ENCODE results near the gene NRROS.
A peak's percentile ranks its signal among the peaks of the same experiment; 100 is the strongest.

Gene NRROS

GRCh38 chr3:196625331-196625730, 14.2 kb upstream of the NRROS start:
- DNase-seq = no peak

GRCh38 chr3:196627918-196628231, 11.6 kb upstream of the NRROS start:
- no peak for DNase-seq

- peak; percentile 74 for DNase-seq
Observed at GRCh38 chr3:196629228-196629627, 10.3 kb upstream of the NRROS start.

GRCh38 chr3:196631682-196632045, 7.8 kb upstream of the NRROS start:
- peak; percentile 46 for DNase-seq

- peak; percentile 98 for DNase-seq
Observed at GRCh38 chr3:196632046-196632751, 7.3 kb upstream of the NRROS start.

- DNase-seq = peak; percentile 49
Observed at GRCh38 chr3:196633555-196634151, 5.8 kb upstream of the NRROS start.

- peak; percentile 94 for DNase-seq
Observed at GRCh38 chr3:196634224-196634623, 5.3 kb upstream of the NRROS start.

GRCh38 chr3:196634829-196635228, 4.7 kb upstream of the NRROS start:
- peak; percentile 38 for DNase-seq

- DNase-seq = no peak
Observed at GRCh38 chr3:196636369-196637349, 2.8 kb upstream of the NRROS start.

- peak; percentile 48 for DNase-seq
Observed at GRCh38 chr3:196637941-196638340, 1.6 kb upstream of the NRROS start.

GRCh38 chr3:196638861-196639482, 522 bp upstream of the NRROS start:
- peak; percentile 48 for DNase-seq

- peak; percentile 34 for DNase-seq
Observed at GRCh38 chr3:196640297-196641018, 964 bp downstream of the NRROS start.

- DNase-seq = peak; percentile 50
Observed at GRCh38 chr3:196641333-196642054, 2.0 kb downstream of the NRROS start.

GRCh38 chr3:196642434-196642833, 2.9 kb downstream of the NRROS start:
- DNase-seq = peak; percentile 67

GRCh38 chr3:196643201-196643749, 3.8 kb downstream of the NRROS start:
- peak; percentile 97 for DNase-seq

- DNase-seq = no peak
Observed at GRCh38 chr3:196643761-196644160, 4.3 kb downstream of the NRROS start.

- DNase-seq = no peak
Observed at GRCh38 chr3:196645096-196645495, 5.6 kb downstream of the NRROS start.

GRCh38 chr3:196645897-196646665, 6.6 kb downstream of the NRROS start:
- DNase-seq = no peak

GRCh38 chr3:196646666-196647216, 7.2 kb downstream of the NRROS start:
- no peak for DNase-seq

GRCh38 chr3:196650740-196651311, 11.3 kb downstream of the NRROS start:
- peak; percentile 85 for DNase-seq

All from MV-4-11 (cell line).